ENCODE measurements around the gene GPRIN1.

DNA sequence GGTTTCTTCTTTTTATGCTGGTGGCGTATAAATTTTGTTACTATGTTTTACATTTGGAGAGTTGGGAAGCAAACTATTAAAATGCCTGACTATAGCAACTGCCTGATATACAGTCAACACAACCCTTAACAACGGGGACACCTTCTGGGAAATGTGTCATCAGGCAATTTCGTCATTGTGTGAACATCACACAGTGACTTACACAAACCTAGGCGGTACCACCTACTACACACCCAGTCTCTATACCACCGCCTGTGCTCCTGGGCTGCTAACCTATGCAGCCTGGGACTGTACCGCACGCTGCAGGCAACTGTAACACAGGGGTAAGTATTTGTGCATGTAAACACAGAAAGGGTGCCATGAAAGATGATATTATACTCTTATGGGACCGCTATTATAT, 62.2 kb downstream of the GPRIN1 start:
- TF ChIP-seq, protein P1, sequence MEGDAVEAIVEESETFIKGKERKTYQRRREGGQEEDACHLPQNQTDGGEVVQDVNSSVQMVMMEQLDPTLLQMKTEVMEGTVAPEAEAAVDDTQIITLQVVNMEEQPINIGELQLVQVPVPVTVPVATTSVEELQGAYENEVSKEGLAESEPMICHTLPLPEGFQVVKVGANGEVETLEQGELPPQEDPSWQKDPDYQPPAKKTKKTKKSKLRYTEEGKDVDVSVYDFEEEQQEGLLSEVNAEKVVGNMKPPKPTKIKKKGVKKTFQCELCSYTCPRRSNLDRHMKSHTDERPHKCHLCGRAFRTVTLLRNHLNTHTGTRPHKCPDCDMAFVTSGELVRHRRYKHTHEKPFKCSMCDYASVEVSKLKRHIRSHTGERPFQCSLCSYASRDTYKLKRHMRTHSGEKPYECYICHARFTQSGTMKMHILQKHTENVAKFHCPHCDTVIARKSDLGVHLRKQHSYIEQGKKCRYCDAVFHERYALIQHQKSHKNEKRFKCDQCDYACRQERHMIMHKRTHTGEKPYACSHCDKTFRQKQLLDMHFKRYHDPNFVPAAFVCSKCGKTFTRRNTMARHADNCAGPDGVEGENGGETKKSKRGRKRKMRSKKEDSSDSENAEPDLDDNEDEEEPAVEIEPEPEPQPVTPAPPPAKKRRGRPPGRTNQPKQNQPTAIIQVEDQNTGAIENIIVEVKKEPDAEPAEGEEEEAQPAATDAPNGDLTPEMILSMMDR (IDR thresholded peaks at IDR 0.05): no peak
- TF ChIP-seq CHD2 (IDR thresholded peaks at IDR 0.05; ENCODE audit: low read length, partially characterized antibody) (no peak), RFX5 (IDR thresholded peaks at IDR 0.05; ENCODE audit: low read length) (no peak), GABPA (IDR thresholded peaks at IDR 0.05; ENCODE audit: low read depth) (no peak), JUND (IDR thresholded peaks at IDR 0.05) (no peak), POLR2AphosphoS5 (IDR thresholded peaks at IDR 0.05; ENCODE audit: low read depth, low read length) (no peak), ELF1 (IDR thresholded peaks at IDR 0.05) (no peak), EZH2phosphoT487 (IDR thresholded peaks at IDR 0.05; ENCODE audit: borderline replicate concordance, low read depth) (no peak), EP300 (IDR thresholded peaks at IDR 0.05; ENCODE audit: borderline replicate concordance in 1 of 2, low read depth in 1 of 2, low read length in 1 of 2) (no peak), RXRA (IDR thresholded peaks at IDR 0.05; ENCODE audit: borderline replicate concordance, low read depth) (no peak), YY1 (IDR thresholded peaks at IDR 0.05; ENCODE audit: low read depth) (no peak)
- TF ChIP-seq, protein P2, sequence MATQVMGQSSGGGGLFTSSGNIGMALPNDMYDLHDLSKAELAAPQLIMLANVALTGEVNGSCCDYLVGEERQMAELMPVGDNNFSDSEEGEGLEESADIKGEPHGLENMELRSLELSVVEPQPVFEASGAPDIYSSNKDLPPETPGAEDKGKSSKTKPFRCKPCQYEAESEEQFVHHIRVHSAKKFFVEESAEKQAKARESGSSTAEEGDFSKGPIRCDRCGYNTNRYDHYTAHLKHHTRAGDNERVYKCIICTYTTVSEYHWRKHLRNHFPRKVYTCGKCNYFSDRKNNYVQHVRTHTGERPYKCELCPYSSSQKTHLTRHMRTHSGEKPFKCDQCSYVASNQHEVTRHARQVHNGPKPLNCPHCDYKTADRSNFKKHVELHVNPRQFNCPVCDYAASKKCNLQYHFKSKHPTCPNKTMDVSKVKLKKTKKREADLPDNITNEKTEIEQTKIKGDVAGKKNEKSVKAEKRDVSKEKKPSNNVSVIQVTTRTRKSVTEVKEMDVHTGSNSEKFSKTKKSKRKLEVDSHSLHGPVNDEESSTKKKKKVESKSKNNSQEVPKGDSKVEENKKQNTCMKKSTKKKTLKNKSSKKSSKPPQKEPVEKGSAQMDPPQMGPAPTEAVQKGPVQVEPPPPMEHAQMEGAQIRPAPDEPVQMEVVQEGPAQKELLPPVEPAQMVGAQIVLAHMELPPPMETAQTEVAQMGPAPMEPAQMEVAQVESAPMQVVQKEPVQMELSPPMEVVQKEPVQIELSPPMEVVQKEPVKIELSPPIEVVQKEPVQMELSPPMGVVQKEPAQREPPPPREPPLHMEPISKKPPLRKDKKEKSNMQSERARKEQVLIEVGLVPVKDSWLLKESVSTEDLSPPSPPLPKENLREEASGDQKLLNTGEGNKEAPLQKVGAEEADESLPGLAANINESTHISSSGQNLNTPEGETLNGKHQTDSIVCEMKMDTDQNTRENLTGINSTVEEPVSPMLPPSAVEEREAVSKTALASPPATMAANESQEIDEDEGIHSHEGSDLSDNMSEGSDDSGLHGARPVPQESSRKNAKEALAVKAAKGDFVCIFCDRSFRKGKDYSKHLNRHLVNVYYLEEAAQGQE (IDR thresholded peaks at IDR 0.05; ENCODE audit: low read depth, low read length): no peak
- TF ChIP-seq, protein P3, sequence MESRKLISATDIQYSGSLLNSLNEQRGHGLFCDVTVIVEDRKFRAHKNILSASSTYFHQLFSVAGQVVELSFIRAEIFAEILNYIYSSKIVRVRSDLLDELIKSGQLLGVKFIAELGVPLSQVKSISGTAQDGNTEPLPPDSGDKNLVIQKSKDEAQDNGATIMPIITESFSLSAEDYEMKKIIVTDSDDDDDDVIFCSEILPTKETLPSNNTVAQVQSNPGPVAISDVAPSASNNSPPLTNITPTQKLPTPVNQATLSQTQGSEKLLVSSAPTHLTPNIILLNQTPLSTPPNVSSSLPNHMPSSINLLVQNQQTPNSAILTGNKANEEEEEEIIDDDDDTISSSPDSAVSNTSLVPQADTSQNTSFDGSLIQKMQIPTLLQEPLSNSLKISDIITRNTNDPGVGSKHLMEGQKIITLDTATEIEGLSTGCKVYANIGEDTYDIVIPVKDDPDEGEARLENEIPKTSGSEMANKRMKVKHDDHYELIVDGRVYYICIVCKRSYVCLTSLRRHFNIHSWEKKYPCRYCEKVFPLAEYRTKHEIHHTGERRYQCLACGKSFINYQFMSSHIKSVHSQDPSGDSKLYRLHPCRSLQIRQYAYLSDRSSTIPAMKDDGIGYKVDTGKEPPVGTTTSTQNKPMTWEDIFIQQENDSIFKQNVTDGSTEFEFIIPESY (IDR thresholded peaks at IDR 0.05; ENCODE audit: borderline replicate concordance, low read depth): no peak
- TF ChIP-seq, protein P4, sequence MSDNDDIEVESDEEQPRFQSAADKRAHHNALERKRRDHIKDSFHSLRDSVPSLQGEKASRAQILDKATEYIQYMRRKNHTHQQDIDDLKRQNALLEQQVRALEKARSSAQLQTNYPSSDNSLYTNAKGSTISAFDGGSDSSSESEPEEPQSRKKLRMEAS (IDR thresholded peaks at IDR 0.05; ENCODE audit: low read depth): no peak
